NB4 (cell line): ENCODE results near the gene IFT122.
"Not testable (repeated sequence)": the region's sequence is repeated elsewhere in the genome, so short reads cannot be mapped to it uniquely, and the experiment has no call there.

Experiments used
- DNase-seq: peaks from one replicate; pipeline ENCODE4 v3.0.0; 2010; ENCODE audit warnings: low read depth
- H3K4me3 ChIP-seq: one replicate; pipeline ENCODE4 v1.5.1; 2011; ENCODE audit warnings: mild to moderate bottlenecking, low read depth, low read length, moderate library complexity
- CTCF ChIP-seq: IDR thresholded peaks from one replicate; pipeline ENCODE4 v1.5.1; 2012; ENCODE audit warnings: low read depth, low read length
- MAX ChIP-seq: IDR thresholded peaks from 2 replicates; pipeline ENCODE4 v1.6.1; 2011; ENCODE audit warnings: low read depth, low read length
- MYC ChIP-seq: IDR thresholded peaks from 2 replicates; pipeline ENCODE4 v1.6.1; 2011; ENCODE audit warnings: low read depth, low read length
- POLR2A ChIP-seq: IDR thresholded peaks from 2 replicates; pipeline ENCODE4 v1.6.1; 2011; ENCODE audit warnings: mild to moderate bottlenecking; ENCODE audit not compliant: insufficient read length; ENCODE audit errors: extremely low read depth

IFT122 gene

DNA sequence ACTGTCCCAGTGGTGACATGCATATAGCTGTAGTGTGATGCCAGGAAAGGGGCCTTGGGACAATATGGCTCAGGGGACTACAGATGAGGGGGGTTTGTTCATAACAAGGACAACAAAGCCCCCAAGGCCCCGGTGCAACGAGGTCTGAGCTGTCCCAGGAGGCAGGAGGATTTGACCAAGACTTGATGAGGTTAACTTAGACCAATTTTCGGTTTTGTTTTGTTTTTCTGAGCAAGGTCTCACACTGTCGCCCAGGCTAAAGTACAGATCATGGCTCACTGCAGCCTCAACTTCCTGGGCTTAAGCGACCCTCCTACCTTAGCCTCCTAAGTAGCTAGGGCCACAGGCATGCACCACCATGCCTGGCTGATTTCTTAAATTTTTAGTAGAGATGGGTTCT, 35.4 kb upstream of the IFT122 start:
- TF ChIP-seq MAX (no peak), CTCF (no peak), POLR2A (no peak), MYC (no peak)
- no peak overlapping the region for H3K4me3 ChIP-seq
- no peak for DNase-seq

DNA sequence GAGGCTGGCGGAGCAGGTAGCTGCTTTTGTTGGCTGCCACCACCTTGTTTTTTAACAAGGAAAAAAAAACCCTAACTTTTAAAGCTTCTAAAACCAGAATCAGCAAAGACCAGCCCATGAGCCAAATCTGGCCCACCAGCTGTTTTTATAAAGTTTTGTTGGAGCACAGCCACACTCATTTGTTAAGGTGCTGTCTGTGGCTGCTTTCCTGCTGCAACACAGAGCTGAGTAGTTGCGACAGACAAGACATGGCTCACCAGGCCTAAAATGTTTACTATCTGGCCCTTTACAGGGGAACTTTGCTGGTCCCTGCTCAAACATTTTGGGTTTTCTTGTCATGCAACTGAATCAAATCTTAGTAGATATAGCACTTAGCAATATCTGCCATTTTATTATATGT, 30.5 kb upstream of the IFT122 start:
- DNase-seq: peak; percentile 57
- no peak for TF ChIP-seq MAX
- no peak for TF ChIP-seq CTCF
- no peak overlapping the region for H3K4me3 ChIP-seq

- H3K4me3 ChIP-seq: no peak overlapping the region
- TF ChIP-seq MYC (no peak), CTCF (no peak), POLR2A (no peak), MAX (no peak)
- no peak for DNase-seq
Observed at GRCh38 chr3:129410971-129411370, 29.1 kb upstream of the IFT122 start.

- H3K4me3 ChIP-seq: no peak overlapping the region
- no peak for TF ChIP-seq MYC
- no peak for TF ChIP-seq CTCF
- no peak for TF ChIP-seq MAX
- no peak for TF ChIP-seq POLR2A
- no peak for DNase-seq
Observed at GRCh38 chr3:129412542-129413198, 27.4 kb upstream of the IFT122 start.

DNA sequence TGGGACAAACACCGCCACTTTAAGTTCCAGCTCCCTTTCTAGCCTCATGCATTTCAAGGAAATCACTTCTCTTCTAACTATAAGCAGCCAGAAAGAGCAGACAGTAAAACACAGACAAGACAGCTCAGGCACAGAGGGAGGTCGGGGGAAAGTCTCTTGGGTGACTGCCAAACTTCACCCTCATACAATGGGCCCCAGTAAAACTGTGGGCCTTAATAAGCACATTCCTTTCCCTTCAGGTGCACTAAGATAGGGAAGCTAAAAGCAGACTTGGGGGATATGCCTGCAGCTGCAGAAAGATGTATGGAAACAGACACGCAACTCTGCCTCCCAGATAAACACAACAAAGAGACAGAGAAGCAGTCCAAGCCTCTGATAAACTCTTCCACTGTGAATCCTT, 26.8 kb upstream of the IFT122 start:
- H3K4me3 ChIP-seq: not testable (repeated sequence)

GRCh38 chr3:129413687-129414506, 26.1 kb upstream of the IFT122 start:
- H3K4me3 ChIP-seq: no peak overlapping the region
- TF ChIP-seq CTCF: no peak
- no peak for TF ChIP-seq MAX
- TF ChIP-seq POLR2A: no peak
- TF ChIP-seq MYC: no peak
- DNase-seq: no peak

More for the DNA sequence above, 26.8 kb upstream of the IFT122 start:
- DNase-seq: not testable (repeated sequence)
